Measurements from ENCODE around the gene TRPM3.

- TF ChIP-seq CTCF (tag by site-specific recombination; IDR thresholded peaks at IDR 0.05) (no peak), ZNF529 (tag by site-specific recombination; IDR thresholded peaks at IDR 0.05; ENCODE audit: insufficient replicate concordance) (no peak), ZBTB8A (tag by site-specific recombination; IDR thresholded peaks at IDR 0.05) (no peak), TSHZ1 (tag by site-specific recombination; IDR thresholded peaks at IDR 0.05; ENCODE audit: borderline replicate concordance) (no peak), YY1 (tag by site-specific recombination; IDR thresholded peaks at IDR 0.05) (no peak), GFI1B (tag by site-specific recombination; IDR thresholded peaks at IDR 0.05) (no peak), ATF2 (tag by site-specific recombination; IDR thresholded peaks at IDR 0.05; ENCODE audit: low read depth) (no peak), SP2 (tag by site-specific recombination; IDR thresholded peaks at IDR 0.05) (no peak)
Observed at GRCh38 chr9:70814597-70814996, 306.8 kb downstream of the TRPM3 start.
